Measurements from ENCODE around the gene LRP1B.
"Not testable (repeated sequence)": the region's sequence is repeated elsewhere in the genome, so short reads cannot be mapped to it uniquely, and the experiment has no call there.

LRP1B gene

DNA sequence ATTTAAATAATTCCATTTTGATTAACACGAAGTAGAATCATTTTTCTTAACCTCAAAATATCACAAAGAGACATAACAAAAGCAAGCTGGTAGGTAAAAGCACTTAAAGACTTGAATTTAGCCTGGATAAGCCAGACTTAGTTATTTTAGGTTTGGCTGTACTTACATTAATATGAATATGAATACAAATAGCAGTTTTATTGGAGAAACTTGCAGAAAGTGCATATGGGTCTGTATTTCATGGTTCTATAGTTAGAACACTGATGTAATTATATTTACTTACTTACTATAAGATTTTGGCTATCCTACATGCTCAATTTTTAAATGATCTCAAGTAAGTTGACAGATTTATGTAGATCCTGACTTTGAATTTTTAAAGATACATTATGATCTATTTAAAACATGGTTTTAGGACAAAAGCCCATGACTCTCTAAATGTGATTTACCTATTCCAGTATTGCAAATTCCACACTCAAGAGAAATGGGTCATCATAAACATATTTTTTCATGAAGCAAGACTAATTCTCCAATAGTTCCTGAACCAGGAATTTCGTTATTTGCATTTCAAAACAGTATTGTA lies 1775.2 kb downstream of the LRP1B start:
- DNase-seq, result no peak

DNA sequence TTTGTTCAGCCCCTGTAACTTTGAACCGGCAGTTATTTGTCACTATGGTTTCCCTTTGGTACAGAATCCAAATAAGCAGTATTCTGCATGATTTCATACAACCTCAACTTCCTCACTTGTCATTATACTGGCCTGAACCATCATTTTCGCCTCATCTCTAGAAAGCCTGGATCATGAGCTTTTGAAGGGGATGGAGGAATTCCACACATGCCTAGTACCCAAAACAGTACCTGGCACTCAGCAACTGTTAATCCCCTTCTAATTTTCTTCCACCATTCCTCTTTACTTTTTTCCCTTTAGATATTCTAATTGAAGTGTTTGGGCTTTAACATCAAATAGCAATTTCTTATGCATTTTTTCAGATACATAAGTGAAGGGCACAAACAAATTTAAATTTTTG lies 1776.3 kb downstream of the LRP1B start:
- no peak for DNase-seq

DNA sequence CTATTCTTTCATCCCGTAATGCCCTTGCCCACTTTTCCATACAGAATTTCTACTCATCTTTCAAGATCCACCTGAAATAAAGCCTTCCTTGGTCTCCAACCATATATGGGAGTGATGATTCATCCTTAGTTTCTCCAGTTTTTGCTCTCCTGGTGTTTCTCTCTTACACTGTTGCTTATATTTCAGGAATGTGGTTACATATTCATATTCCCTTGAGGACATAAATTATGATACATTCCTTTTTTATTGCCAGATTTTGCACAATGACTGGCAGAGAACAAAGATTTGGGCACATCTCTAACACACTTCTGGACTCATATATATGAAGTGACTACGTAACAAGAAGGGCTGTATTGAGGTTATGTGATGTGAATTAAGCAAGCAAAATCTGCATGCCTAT lies 1777.3 kb downstream of the LRP1B start:
- no peak for DNase-seq

DNA sequence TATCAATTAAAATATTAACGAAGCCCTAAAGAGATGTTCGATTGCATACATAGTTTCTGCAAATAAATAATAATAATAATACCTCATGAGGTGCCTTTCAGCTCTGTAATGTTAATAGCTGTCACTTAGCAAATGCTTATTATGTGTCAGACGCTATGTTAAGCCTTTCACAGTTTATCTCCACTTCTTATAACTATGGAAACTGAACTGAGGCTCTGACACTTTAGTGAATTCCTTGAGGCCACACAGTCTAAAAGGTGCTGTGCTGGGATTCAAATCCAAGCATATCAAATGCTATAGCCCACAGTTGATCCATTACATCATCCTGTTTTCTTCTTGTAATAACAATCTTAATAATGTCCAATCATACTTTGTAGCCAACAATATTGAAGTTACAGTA lies 1779.1 kb downstream of the LRP1B start:
- no peak for DNase-seq

DNA sequence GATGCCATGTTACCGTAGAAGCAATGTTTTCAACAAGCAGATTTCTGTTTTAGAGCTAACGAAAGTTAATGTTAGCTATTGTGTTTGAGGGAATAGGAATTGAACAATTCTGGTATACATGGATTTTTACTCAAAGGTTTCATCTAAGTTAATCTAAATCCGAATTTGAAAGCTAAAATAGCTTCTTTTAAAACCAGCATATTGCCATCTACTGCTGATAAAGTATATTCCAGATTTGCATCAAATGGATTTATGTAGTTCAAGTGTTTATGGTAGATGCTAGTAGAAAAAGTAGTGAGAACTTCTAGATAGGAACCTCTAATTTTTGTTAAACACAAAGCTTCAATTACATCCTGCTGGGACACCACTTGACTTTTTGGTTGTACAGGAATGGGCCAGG lies 1781.1 kb downstream of the LRP1B start:
- DNase-seq, result no peak

DNA sequence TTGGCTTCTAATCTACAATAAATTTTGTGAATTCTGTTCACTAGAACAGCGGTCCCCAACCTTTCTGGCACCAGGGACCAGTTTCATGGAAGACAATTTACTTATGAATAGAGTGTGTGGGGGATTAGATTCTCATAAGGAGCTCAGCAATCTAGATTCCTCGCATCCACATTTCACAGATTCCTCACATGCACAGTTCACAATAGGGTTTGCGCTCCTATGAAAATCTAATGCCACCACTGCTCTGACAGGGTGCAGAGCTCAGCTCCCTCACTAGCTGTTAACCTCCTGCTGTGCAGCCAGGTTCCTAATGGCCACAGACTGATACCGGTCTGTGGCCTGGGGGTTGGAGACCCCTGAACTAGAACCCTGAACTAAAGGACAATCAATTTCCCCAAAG lies 1782.0 kb downstream of the LRP1B start:
- DNase-seq, result no peak

DNA sequence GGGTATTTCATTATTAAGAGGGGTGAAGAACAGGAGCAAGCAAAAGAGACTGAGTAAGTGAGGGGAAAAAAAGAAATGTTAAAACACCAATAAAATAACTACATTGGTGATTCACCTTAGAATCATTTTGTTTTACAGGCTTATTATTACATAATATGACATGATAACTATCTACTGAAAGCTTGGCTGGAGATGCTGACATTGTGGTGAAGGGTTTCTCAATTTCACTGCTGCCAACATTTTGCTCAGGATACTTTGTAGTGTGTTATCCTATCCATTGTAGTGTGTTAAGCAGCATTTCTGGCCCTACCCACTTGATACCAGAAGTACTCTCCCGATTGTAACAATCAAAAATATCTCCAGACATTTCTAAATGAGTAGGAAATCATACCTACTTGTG lies 1786.0 kb downstream of the LRP1B start:
- DNase-seq, result no peak

DNA sequence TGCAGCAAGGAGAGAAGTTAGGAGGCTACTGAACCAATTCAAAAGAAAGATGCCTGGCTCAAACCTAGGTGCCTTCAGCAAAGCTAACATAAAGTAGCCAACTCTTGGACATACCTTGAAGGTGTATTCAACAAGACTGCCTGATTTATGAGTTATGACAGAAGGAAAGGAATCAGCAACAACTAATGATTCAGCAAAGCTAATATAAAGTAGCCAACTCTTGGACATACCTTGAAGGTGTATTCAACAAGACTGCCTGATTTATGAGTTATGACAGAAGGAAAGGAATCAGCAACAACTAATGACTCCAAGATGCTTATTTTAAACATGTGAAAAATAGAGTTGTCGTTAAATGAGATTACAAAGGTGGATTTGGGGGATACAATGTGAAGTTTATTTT lies 1786.5 kb downstream of the LRP1B start:
- DNase-seq, result not testable (repeated sequence)

DNA sequence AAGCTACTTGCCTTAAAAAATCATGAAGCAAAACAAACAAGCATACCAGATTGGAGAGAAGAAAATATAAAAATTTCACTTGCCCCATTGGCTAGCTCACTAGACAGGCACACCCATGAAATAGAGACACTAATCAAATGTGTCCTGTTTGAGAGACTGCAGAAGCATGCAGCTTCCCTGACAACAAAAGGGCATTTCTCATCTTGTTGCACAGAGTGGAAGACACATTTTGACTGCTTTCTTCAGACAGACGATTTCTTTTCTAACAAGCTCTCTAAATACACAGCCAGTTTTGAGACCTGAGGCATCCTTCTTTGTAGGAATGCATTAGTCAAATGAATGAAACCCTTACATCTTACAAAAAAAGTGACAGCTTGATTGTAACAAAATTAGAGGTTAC lies 1792.0 kb downstream of the LRP1B start:
- DNase-seq, result no peak

DNA sequence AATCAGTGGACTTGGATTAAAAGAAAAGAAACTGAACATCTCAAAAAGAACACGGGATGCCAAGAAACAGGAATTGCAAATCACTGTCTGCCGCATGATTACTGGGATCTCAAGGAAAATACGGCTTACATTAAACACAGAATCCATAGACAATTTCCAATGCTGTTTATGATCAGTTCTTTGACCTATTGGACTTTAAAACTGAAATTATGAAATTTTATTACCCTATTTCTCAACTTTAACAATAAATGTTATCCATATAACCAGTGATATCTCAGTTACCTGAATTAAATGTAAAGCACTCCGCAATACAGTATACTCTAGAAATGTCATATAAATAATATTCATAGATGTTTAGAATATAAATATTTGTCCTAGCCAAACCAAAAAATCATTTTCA lies 1793.8 kb downstream of the LRP1B start:
- no peak for DNase-seq

DNA sequence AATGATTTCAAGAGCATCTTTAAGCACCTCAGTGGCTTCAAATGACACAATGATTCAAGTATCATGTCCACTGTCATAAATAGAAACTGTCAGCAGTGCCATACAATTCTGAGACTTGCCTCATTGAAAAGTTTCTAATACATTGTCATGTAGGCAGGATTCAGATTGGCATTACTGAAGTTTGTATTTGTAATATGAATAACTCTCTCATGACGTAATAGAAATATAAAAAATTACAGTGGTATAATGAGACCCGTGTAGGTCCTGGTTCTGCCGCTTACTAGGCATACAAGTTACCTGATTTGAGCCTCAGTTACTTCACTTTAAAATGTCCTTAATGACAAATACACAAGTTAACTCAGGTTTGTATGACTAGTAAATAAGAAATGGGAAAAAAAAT lies 1814.5 kb downstream of the LRP1B start:
- no peak for DNase-seq

DNA sequence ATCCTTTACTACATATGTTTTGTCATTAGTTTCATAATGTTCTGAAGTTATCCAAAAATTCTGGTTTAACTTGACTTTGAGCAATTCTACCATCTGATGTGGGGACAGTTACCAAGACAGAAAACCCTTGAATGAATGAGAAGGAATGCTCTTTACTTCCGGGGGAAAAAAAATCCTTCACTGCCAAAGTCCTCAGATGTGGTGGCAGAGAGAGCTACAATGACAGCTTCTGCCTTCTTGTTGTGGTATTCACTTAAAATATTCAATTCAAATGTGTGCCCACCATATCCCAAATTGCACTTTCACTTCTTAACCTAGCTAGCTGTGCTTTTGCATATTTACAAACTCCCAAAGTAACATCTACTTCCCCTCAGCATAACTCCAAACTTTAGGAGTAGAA lies 1818.9 kb downstream of the LRP1B start:
- no peak for DNase-seq

DNA sequence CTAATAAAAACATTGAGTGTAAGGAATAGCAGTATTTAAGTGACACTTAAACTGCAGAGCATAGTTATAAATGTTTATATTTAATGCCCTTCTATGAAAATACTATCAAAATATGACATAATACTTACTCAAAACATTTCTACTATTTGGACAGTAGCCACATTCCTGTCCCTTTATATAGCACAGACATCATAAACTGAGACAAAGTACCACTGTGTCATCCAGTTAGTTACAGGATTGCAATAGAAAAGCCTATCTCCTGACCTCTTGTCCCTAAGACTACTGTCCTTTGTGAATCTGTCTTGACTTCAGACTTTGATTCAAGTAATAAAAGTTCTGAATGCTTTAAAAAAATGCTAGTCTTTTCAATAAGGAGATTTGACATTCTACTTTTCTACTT lies 1822.1 kb downstream of the LRP1B start:
- DNase-seq, result no peak

DNA sequence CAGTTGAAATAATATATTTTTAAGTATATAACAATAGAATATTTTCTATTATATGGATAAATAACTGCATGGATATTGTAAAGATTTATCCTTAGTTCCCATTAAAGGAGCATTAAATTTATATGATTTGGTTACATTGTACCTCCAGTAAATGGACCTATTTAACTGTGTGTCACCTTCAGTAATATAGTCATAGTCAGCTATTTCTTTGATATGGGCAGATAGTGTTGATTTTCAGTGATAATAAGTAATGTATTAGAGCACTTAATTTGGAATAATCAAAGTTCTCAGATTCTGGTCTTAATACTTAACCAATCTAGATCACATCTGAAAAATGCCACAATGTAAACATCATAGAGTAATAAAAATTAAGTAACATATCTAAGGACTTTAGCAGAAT lies 1823.3 kb downstream of the LRP1B start:
- DNase-seq, result no peak

DNA sequence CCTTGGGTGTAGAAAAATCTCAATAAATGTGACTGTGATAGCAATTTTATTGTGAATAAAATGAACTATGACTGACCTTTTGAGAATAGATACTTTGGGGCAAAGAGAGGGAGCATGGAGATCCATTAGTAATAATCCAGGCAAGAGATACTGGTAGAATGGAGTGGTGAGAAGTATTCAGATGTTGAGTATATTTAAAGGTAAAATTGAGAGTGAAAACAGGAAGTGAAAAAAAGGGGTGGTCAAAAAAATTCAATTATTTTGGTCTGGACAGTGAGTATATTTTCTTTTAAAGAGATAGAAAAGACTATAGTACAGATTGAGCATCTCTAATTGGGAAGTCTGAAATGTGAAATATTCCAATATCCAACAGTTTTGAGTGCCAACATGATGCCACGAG lies 1835.0 kb downstream of the LRP1B start:
- DNase-seq, result no peak

DNA sequence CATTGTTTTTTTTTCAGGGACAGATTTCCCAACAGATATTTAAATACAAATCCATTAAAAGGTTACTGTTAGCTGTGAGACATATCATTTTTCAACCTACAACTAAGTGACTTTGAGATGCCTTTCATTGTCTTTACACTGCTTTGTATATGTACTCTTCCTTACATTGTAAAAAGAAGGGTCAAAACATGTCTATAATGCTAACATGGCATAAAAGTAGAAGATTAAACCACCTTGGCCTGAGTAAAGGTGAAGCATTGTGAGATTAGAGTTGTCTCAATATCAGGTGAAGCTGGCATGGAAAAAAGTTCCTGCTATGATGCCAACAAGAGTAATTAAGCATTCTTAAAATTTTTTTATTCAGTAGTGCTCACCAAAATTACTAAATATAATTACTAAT lies 1842.1 kb downstream of the LRP1B start:
- DNase-seq, result no peak

DNA sequence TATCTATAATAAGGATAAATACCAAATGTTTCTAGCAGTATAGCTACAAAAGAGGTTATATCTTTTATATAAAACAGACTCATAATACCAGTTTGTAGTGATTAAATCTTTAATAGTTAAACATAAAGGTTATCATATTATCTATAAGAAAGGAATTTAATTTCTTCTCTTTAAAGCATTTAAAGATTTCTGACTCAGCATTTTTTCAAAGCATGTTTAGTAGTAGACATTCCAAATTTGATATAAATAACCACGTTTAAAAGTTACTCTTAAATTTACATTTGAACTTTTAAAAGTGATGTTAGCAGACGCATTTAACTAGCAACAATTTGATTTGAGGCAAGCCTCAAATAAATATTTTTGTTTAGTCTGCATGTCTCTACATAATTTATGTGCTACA lies 1842.6 kb downstream of the LRP1B start:
- DNase-seq, result no peak

DNA sequence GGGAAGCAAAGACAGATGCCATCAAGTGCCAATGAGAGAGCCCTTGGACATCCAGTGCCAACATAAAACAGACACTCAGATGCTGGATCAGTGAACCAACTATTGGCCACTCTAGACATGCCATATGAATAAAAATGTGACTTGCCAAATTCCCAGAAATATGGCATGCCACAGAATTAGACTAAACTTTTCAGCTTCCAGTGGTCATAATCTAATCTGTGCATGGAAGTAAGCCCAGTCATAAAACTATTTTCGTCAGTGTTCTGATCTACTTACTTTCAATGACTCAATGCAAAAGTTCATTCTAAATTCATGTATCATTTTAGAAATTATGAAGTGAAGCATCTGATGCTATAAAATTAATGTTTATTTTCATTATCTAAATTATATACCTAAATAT lies 1844.4 kb downstream of the LRP1B start:
- no peak for DNase-seq

DNA sequence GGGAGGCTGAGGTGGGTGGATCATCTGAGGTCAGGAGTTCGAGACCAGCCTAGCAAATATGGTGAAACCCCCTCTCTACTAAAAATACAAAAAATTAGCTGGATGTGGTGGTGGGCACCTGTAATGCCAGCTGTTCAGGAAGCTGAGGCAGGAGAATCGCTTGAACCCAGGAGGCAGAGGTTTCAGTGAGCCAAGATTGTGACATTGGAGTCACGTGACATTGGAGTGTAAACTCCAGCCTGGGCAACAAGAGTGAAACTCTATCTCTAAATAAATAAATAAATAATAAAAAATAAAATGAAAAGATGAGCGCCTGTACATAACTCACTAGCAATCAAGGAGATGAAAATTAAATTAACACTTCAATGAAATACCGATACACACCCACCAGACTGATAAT lies 1853.5 kb downstream of the LRP1B start:
- not testable (repeated sequence) for DNase-seq

DNA sequence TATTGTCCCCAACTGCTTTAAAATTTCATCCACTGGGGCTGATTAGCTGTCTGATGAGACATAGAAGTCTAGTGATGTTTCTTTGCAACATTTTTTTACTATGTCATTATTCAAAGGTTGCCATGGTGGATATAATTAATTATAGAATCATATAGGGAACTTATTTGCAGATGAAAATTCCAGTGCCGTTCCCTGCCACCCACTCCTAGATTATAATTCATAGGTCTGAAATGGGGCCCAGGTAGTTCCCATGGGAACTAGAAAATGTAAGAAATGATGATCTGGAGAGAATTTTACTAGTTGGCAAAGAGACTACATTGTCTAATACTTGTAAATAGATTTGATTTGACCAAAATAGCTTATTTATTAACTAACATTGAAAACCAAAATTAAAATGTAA lies 1854.2 kb downstream of the LRP1B start:
- DNase-seq, result no peak

DNA sequence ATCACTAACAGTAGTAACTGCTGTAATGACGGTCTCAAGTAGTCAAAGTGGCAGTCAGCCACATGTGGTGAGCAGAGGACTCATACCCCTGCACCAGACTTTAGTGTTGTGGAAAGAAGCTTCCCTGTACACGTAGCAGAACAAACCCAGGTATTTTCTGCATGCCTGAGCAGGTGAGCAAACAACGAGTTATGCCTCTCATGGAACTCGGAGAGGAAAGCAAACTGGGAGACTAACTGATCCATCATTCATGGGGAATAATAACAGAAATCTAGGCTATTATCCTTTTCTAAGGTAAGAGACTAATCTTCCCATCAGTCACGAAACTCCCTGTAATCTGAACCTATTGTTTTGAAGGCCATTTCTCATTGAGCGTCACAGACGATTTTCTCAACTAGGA lies 1855.4 kb downstream of the LRP1B start:
- peak; percentile 3 for DNase-seq

DNA sequence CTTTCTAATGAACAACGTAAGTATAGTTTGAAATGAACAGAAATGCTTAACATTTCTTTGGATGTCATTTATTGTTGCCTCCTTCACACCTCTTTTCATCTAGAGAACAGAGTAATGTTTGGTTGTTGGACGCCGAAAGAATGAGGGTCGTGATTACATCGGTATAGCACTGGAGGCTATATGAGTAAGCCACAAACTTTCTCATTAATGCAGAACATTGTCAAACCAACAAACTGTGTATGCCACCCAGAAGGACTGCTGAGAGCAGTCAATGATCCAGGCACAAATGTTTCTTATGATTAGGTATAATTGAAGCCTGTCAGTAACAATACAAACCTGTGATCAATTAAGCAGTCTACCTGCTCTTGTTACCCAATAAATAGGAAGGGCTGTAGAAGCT lies 1855.9 kb downstream of the LRP1B start:
- DNase-seq, result no peak

DNA sequence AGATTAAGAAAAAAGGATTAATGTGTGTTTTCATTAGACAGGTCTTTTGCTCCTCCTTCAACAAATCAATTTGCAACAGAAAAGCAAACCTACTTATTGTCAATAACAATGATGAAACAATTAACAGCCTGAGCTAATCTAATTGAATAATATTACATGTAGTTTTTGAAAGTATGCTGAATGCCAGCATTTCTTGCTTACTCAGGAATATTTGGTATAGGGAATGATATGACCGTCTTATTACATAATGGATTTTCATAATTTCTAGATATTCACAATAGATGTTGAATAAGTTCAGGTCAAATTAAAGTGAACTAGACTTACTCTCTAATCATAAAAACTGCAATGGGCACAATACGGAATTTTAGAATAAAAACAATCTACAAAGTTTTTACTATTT lies 1856.9 kb downstream of the LRP1B start:
- DNase-seq, result no peak

DNA sequence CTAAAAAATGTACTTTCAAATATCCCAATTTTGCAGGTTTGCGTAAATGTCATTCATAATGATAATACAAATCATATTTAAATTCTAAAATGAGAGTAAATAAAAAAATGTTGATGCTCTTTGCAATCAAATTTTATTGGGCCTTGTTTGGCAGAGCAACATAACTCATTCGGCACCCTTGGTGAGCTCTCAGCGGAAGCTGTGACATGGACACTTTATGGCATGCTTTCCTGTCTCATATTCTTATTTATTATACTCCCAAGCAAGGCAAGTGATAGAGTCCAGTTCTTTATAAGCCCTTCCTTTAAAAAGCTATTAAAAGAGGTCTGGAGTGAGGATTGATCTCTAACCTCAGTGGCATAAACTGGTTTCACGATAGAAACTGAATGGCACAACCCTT lies 1857.4 kb downstream of the LRP1B start:
- no peak for DNase-seq

DNA sequence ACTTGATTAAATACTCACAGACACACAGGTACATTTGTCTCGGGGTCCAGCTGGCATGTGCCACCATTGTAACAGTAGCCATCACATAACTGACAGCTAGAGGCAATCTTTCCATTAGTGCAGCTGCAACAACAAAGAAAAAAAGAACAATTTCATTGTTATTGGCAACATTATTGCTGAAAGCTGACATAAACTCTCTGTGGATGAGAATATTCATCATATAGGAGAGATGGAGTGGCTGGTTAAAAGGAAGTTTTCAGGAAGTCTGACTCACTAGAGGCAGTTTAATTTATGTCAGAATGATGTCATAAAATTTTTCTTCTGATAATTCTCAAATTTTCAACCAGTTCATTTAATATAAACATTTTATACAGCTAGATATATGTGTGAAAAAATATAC lies 1860.6 kb downstream of the LRP1B start:
- DNase-seq, result no peak

DNA sequence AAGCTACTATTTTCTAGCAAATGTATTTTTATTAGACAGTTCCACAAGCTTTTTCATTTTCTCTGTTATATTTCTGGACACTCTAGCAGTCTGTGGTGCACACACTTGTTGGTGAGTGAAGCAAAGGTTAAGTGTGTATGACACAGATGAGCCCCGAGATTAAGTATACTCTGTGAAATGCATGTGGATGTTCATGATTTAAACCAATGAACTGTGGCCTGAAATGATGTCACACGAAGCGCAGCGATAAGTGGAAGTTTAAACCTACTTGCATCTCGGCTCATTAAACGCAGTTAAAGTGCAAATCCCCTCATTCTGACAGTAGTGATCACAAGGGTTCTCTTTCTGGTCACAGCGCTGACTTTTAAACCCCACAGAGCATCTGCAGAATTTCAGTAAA lies 1861.8 kb downstream of the LRP1B start:
- no peak for DNase-seq

Measured in NCI-H1092 (cell line).